Measurements from ENCODE around the gene TYW1B.
"Not testable (repeated sequence)": the region's sequence is repeated elsewhere in the genome, so short reads cannot be mapped to it uniquely, and the experiment has no call there.

TYW1B gene

GRCh38 chr7:72580142-72580770, 247.7 kb downstream of the TYW1B start:
- DNase-seq (ENCODE audit: low read depth); H3K4me3 ChIP-seq (ENCODE audit: low read depth, low read length): not testable (repeated sequence)

- DNase-seq (ENCODE audit: low read depth) = no peak
- no peak overlapping the region for H3K4me3 ChIP-seq (ENCODE audit: low read depth, low read length)
- no peak for TF ChIP-seq CTCF (conservative IDR thresholded peaks at IDR 0.05; ENCODE audit: low read depth, low read length)
Observed at GRCh38 chr7:72577107-72577506, 250.9 kb downstream of the TYW1B start.

GRCh38 chr7:72561988-72562387, 266.0 kb downstream of the TYW1B start:
- not testable (repeated sequence) for H3K4me3 ChIP-seq (ENCODE audit: low read depth, low read length); DNase-seq (ENCODE audit: low read depth)

GRCh38 chr7:72559546-72559945, 268.5 kb downstream of the TYW1B start:
- H3K4me3 ChIP-seq (ENCODE audit: low read depth, low read length); DNase-seq (ENCODE audit: low read depth): not testable (repeated sequence)

- DNase-seq (ENCODE audit: low read depth) = not testable (repeated sequence)
Observed at GRCh38 chr7:72556733-72557132, 271.3 kb downstream of the TYW1B start.

GRCh38 chr7:72555238-72555637, 272.8 kb downstream of the TYW1B start:
- DNase-seq (ENCODE audit: low read depth) = not testable (repeated sequence)

More at GRCh38 chr7:72556733-72557132, 271.3 kb downstream of the TYW1B start:
- H3K4me3 ChIP-seq (ENCODE audit: low read depth, low read length) = not testable (repeated sequence)

GRCh38 chr7:72554401-72554800, 273.6 kb downstream of the TYW1B start:
- H3K4me3 ChIP-seq (ENCODE audit: low read depth, low read length); DNase-seq (ENCODE audit: low read depth): not testable (repeated sequence)

More at GRCh38 chr7:72555238-72555637, 272.8 kb downstream of the TYW1B start:
- H3K4me3 ChIP-seq (ENCODE audit: low read depth, low read length) = not testable (repeated sequence)

GRCh38 chr7:72550454-72550853, 277.5 kb downstream of the TYW1B start:
- not testable (repeated sequence) for H3K4me3 ChIP-seq (ENCODE audit: low read depth, low read length); DNase-seq (ENCODE audit: low read depth)

- not testable (repeated sequence) for H3K4me3 ChIP-seq (ENCODE audit: low read depth, low read length); DNase-seq (ENCODE audit: low read depth)
Observed at GRCh38 chr7:72546586-72547237, 281.3 kb downstream of the TYW1B start.

GRCh38 chr7:72544531-72544930, 283.5 kb downstream of the TYW1B start:
- not testable (repeated sequence) for H3K4me3 ChIP-seq (ENCODE audit: low read depth, low read length); DNase-seq (ENCODE audit: low read depth)

- no peak for TF ChIP-seq CTCF (conservative IDR thresholded peaks at IDR 0.05; ENCODE audit: low read depth, low read length)
- no peak overlapping the region for H3K4me3 ChIP-seq (ENCODE audit: low read depth, low read length)
- no peak for DNase-seq (ENCODE audit: low read depth)
Observed at GRCh38 chr7:72540923-72541322, 287.1 kb downstream of the TYW1B start.

- no peak for TF ChIP-seq CTCF (conservative IDR thresholded peaks at IDR 0.05; ENCODE audit: low read depth, low read length)
- H3K4me3 ChIP-seq (ENCODE audit: low read depth, low read length) = no peak overlapping the region
- no peak for DNase-seq (ENCODE audit: low read depth)
Observed at GRCh38 chr7:72540106-72540611, 287.8 kb downstream of the TYW1B start.

All from choroid plexus epithelial cell (primary cell).